ENCODE data around the gene OGT.

The OGT gene

DNA sequence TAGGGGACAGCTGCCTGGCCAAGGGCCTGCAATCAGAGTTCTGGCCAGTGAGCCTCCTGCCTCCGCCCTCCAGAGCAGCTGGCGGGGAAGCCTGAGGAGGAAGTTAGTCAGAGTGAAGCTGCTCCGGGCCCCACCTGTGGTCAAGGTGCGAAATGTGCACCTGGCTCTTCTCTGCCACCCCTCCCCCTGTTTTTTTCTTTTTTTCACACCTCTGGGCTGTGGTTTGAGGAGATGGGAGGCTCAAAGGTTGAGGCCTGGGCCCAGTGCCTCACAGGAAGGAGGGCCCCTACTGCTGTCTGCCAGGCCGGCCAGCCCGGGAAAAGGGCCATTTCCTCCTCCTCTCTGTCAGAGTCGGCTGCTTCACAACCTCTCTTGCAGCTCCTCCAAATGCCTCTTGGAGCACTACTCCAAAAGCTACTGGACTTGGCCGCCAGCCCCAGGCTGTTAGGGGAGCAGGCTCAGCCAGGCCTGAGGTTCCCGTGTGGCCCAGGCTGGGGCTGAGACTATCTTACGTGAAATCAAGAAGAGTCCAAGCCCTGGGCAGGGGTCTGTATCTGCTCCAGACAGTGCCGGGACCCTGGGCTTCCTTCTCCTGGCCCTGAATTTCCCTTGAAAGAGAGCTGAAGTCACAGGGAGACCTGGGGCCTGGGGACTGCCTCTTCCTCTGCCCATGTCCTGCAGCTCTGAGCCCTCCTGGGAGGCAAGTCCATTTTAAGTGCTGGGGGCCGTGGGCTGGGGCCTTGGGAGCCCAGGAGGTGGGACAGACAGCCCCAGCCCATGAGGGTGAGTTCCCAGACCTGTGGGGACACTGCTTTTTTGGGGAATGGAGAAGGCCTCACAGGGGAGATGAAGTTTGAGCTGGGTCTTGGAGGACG, 89.9 kb downstream of the OGT start:
- peak; percentile 69 for DNase-seq (ENCODE audit: low spot score)

DNA sequence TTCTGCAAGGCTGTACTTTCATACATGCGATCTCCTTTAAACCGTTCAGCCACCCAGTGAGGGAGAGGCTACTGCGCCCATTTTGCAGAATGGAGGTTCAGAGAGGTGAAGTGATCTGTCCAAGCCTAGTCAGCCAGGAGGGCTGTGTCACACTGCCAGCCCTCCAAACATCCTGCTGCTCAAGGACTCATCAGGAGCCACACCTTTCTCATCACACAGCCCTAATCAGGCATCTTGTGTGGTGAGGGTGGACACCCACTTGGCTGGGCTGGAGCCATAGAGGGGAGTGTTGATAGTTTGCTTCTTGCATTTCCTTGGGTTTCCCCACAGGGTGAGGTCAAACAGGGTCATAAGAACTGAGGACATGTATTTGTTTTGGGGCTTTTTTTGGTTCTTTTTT, 90.8 kb downstream of the OGT start:
- DNase-seq (ENCODE audit: low spot score) = no peak

DNA sequence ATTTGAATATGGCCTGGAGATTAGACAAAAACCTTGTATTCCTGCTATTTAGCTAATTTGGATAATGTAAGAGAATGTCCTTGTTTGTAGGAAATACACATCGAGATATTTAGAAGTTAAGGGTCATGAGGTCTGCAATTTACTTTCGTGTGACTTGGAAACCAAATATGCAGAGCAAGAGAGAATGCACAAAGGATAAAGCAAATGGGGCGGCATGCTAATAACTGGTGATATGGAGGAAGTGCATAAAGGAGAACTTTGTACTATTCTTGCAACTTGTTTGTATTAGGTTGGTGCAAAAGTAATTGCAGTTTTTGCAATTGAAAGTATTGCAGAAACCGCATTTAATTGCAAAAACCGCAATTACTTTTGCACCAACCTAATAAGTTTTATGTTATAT, 92.6 kb downstream of the OGT start:
- DNase-seq (ENCODE audit: low spot score) = no peak

Data from hepatic stellate cell (primary cell).